Cardiac muscle cell (in vitro differentiated cells and primary cell): ENCODE measurements around the gene OPRM1. TPM values are rescaled to one million over a fixed set of nuclear protein-coding genes. Genes with fewer than 3 reads are reported as not detected.
A peak's percentile ranks its signal among the peaks of the same experiment; 100 is the strongest.

Source experiments
- DNase-seq, 2 donors: peaks; one replicate each; pipeline versions ENCODE4 v3.0.0 to v3.0.0-alpha.2; 2010 to 2017; ENCODE audit warnings: low read depth in 1 of 2, low spot score in 1 of 2
- H3K27ac ChIP-seq: fragments of 200-600 bp; sonication (generic); 2 replicates; pipeline ENCODE4 v1.5.1; 2016
- H3K27me3 ChIP-seq: fragments of 200-600 bp; sonication (generic); 2 replicates; pipeline ENCODE4 v1.6.0; 2016; ENCODE audit warnings: control low read depth
- H3K36me3 ChIP-seq: fragments of 200-600 bp; sonication (generic); 2 replicates; pipeline ENCODE4 v1.5.1; 2016; ENCODE audit warnings: control low read depth
- H3K4me1 ChIP-seq: fragments of 200-600 bp; sonication (generic); 2 replicates; pipeline ENCODE4 v1.8.1; 2017; ENCODE audit warnings: low read depth, mild to moderate bottlenecking, mixed run types
- H3K4me3 ChIP-seq: fragments of 200-600 bp; sonication (generic); 2 replicates; pipeline ENCODE4 v1.5.1; 2016; ENCODE audit warnings: mild to moderate bottlenecking
- H3K9me3 ChIP-seq: fragments of 200-600 bp; sonication (generic); 2 replicates; pipeline ENCODE4 v1.5.1; 2017; ENCODE audit warnings: low read depth, mild to moderate bottlenecking, control low read depth
- CTCF ChIP-seq: IDR thresholded peaks from 2 replicates; pipeline ENCODE4 v1.5.1; 2012; ENCODE audit warnings: low read depth, mild to moderate bottlenecking, low read length
- polyA plus RNA-seq: library from polyadenylated mRNA; unstranded; fragments of >200 nt; fragmentation: Nextera tagmentation; extraction: Ambion mirVana; gene quantifications from 2 replicates; pipeline ENCODE4 v1.2.1, GENCODE V29; 2016
- total RNA-seq: library from RNA; depleted of rRNA; stranded (reverse); fragments of >200 nt; gene quantifications from 2 replicates; pipeline ENCODE4 v1.2.3, GENCODE V29; 2016

Gene OPRM1
- total and polyA plus RNA-seq, 2 experiments from 2014 or later, result not detected

- no peak for TF ChIP-seq CTCF
- no peaks in the 10 kb centered on the region for H3K9me3 ChIP-seq
These were observed 227.6 kb downstream of the OPRM1 start for GRCh38 chr6:154266560-154267099.

GRCh38 chr6:154267508-154268106, 228.6 kb downstream of the OPRM1 start:
- Histone ChIP-seq H3K36me3 (no peaks in the 10 kb centered on the region), H3K9me3 (no peaks in the 10 kb centered on the region), H3K27me3 (no peaks in the 10 kb centered on the region), H3K4me1 (no peaks in the 10 kb centered on the region), H3K27ac (no peak overlapping the region), H3K4me3 (no peak overlapping the region)
- DNase-seq, result no peak
- no peak for TF ChIP-seq CTCF

More at GRCh38 chr6:154266560-154267099, 227.6 kb downstream of the OPRM1 start:
- H3K4me1 ChIP-seq, result no peaks in the 10 kb centered on the region
- no peak for DNase-seq
- H3K27ac ChIP-seq, result no peak overlapping the region
- no peaks in the 10 kb centered on the region for H3K36me3 ChIP-seq
- H3K4me3 ChIP-seq, result no peak overlapping the region
- H3K27me3 ChIP-seq, result no peaks in the 10 kb centered on the region

- H3K27me3 ChIP-seq, result no peaks in the 10 kb centered on the region
- no peak for TF ChIP-seq CTCF
These were observed 229.4 kb downstream of the OPRM1 start for GRCh38 chr6:154268486-154268885.

GRCh38 chr6:154274168-154274567, 235.1 kb downstream of the OPRM1 start:
- Histone ChIP-seq H3K27me3 (no peaks in the 10 kb centered on the region), H3K27ac (no peak overlapping the region), H3K4me3 (no peak overlapping the region), H3K36me3 (no peaks in the 10 kb centered on the region), H3K9me3 (no peaks in the 10 kb centered on the region), H3K4me1 (no peaks in the 10 kb centered on the region)
- TF ChIP-seq CTCF, result no peak
- no peak for DNase-seq

More at GRCh38 chr6:154268486-154268885, 229.4 kb downstream of the OPRM1 start:
- Histone ChIP-seq H3K9me3 (no peaks in the 10 kb centered on the region), H3K4me1 (no peaks in the 10 kb centered on the region), H3K27ac (no peak overlapping the region), H3K36me3 (no peaks in the 10 kb centered on the region), H3K4me3 (no peak overlapping the region)
- no peak for DNase-seq

- DNase-seq, result peak; percentile 47 to 63
- H3K36me3 ChIP-seq, result no peaks in the 10 kb centered on the region
- H3K9me3 ChIP-seq, result no peaks in the 10 kb centered on the region
- no peaks in the 10 kb centered on the region for H3K4me1 ChIP-seq
- no peak overlapping the region for H3K4me3 ChIP-seq
- peak; percentile 59 for TF ChIP-seq CTCF
- no peak overlapping the region for H3K27ac ChIP-seq
- H3K27me3 ChIP-seq, result no peaks in the 10 kb centered on the region
These were observed 238.0 kb downstream of the OPRM1 start for GRCh38 chr6:154276810-154277628.
